H1 (cell line): ENCODE results near the gene TXNRD2. TPM values are rescaled to one million over a fixed set of nuclear protein-coding genes. Genes with fewer than 3 reads are reported as not detected.

Experiments
- ATF3 ChIP-seq: IDR thresholded peaks from 2 replicates; pipeline ENCODE4 v1.6.1; 2011; ENCODE audit warnings: low read depth, mild to moderate bottlenecking, low read length; ENCODE audit not compliant: insufficient read depth
- CEBPB ChIP-seq: IDR thresholded peaks from 2 replicates; pipeline ENCODE4 v1.6.1; 2012; ENCODE audit warnings: low read depth, low read length
- CREB1 ChIP-seq: IDR thresholded peaks from 2 replicates; pipeline ENCODE4 v1.6.1; 2012; ENCODE audit warnings: inconsistent platforms
- HDAC6 ChIP-seq: IDR thresholded peaks from one replicate; pipeline ENCODE4 v1.7.1; 2012; ENCODE audit warnings: low read depth, mild to moderate bottlenecking, inconsistent platforms, low read length, moderate library complexity
- KDM5A ChIP-seq: fragments of 200-600 bp; IDR thresholded peaks from 2 replicates; pipeline ENCODE4 v1.7.1; 2012; ENCODE audit warnings: mild to moderate bottlenecking, low read length, inconsistent platforms, mixed read lengths
- MAFK ChIP-seq: IDR thresholded peaks from 2 replicates; pipeline ENCODE4 v1.6.1; 2012; ENCODE audit warnings: low read depth, mild to moderate bottlenecking, improper control_type of control experiment, low read length
- NANOG ChIP-seq: IDR thresholded peaks from 2 replicates; pipeline ENCODE4 v1.6.1; 2011; ENCODE audit warnings: low read length, low read depth, mild to moderate bottlenecking, inconsistent platforms; ENCODE audit not compliant: insufficient read depth, poor library complexity, severe bottlenecking
- TAF7 ChIP-seq: optimal IDR thresholded peaks from 2 replicates; pipeline ENCODE3; 2011; ENCODE audit warnings: low read depth, mild to moderate bottlenecking, inconsistent platforms, low read length, moderate library complexity, borderline replicate concordance
- polyA plus RNA-seq, 7 experiments: library from polyadenylated mRNA; depleted of rRNA in 3 of 7; stranded (reverse) in 5 of 7; unstranded in 2 of 7; fragments of >200 nt in 5 of 7; fragments of 200-250 nt in 2 of 7; gene quantifications; 1 replicate in 5 of 7; 2 replicates in 1 of 7; 4 replicates in 1 of 7; pipeline versions ENCODE4 v1.2.1 to v1.2.3, GENCODE V29; 2011 to 2013; ENCODE audit warnings: missing spikeins in 2 of 7, mixed read lengths in 2 of 7
- total RNA-seq: library from RNA; stranded (reverse); fragmentation: NEBNext Ultra II Directional; extraction: Animal tissue kit (Norgen Biotek cat#: 25700); gene quantifications from 2 replicates; pipeline ENCODE4 v1.2.1, GENCODE V29; 2021

Gene TXNRD2
- total and polyA plus RNA-seq, 2 of the 8 experiments (the other 6 are each of a cell fraction or from before 2014, with no cell fraction given), result 14.8 to 21.9 TPM

DNA sequence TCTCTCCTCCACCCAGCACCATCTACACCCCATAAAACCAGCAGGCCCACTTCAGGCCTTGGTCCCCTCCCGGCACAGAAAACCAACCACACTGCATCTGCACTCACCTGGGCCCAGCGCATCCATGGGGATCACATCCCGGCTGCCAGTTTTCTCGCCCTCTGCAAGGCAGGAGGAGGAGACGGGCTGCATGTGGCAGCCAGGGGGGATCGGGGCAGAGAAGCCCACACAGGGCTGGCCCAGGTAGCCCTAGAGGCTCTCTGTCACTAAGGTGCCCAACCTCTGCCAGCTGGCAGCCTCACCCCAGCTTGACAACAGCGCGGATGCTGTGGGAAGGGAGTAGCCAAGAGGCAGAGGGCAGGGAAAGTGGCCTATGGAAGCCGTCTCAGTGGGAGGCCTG, 30.6 kb upstream of the TXNRD2 start (continued):
- TF ChIP-seq MAFK, result no peak
- no peak for TF ChIP-seq ATF3
- TF ChIP-seq TAF7, result no peak
- TF ChIP-seq KDM5A, result no peak
- TF ChIP-seq CREB1, result no peak
- TF ChIP-seq HDAC6, result no peak
- TF ChIP-seq NANOG, result no peak
- TF ChIP-seq CEBPB, result no peak
